Skeletal muscle tissue (tissue), 4 donors: ENCODE data around the gene ADAMTS17. TPM values are rescaled to one million over a fixed set of nuclear protein-coding genes. Genes with fewer than 3 reads are reported as not detected.

Experiments used
- H3K27ac ChIP-seq: one replicate; pipeline ENCODE4 v1.7.0; 2013; ENCODE audit warnings: mild to moderate bottlenecking, low read depth, low read length, inconsistent platforms
- H3K27me3 ChIP-seq, 3 donors: one replicate each; pipeline ENCODE4 v1.7.0; 2013; ENCODE audit warnings: low read length in 3 of 3; ENCODE audit not compliant: control insufficient read depth in 3 of 3, insufficient read depth in 3 of 3
- H3K36me3 ChIP-seq, 3 donors: one replicate each; pipeline ENCODE4 v1.7.0; 2013; ENCODE audit warnings: low read length in 3 of 3; ENCODE audit not compliant: control insufficient read depth in 3 of 3, insufficient read depth in 3 of 3
- H3K4me1 ChIP-seq, 3 donors: one replicate each; pipeline ENCODE4 v1.7.0; 2013; ENCODE audit warnings: low read length in 3 of 3, mild to moderate bottlenecking in 3 of 3; ENCODE audit not compliant: control insufficient read depth in 3 of 3, insufficient read depth in 3 of 3
- H3K4me3 ChIP-seq, 3 donors: one replicate each; pipeline ENCODE4 v1.7.0; 2013; ENCODE audit warnings: low read length in 3 of 3
- H3K9ac ChIP-seq, 3 donors: one replicate each; pipeline ENCODE4 v1.7.0; 2013; ENCODE audit warnings: low read length in 3 of 3, mild to moderate bottlenecking in 3 of 3, moderate library complexity in 2 of 3, low read depth in 1 of 3
- H3K9me3 ChIP-seq, 3 donors: one replicate each; pipeline ENCODE4 v1.7.0; 2013; ENCODE audit warnings: low read length in 3 of 3; ENCODE audit not compliant: control insufficient read depth in 3 of 3
- total RNA-seq: library from RNA; depleted of rRNA; stranded (reverse); fragments of >200 nt; gene quantifications from one replicate; pipeline ENCODE4 v1.2.3, GENCODE V29; 2014
- donor health status: Osteomylitis.

ADAMTS17 gene
- total RNA-seq, 1 donor from 2014 or later: 5.7 TPM

- no peak overlapping the region for H3K27ac ChIP-seq
- no peak overlapping the region for H3K4me3 ChIP-seq
- H3K36me3 ChIP-seq: peaks cover under 1 to 9% (median 4%) of the 10 kb centered on the region in 3 donors
- H3K9ac ChIP-seq: no peak overlapping the region
- H3K27me3 ChIP-seq: no peaks in the 10 kb centered on the region
- H3K4me1 ChIP-seq: peaks cover 8 to 16% (median 10%) of the 10 kb centered on the region in 3 donors
- no peaks in the 10 kb centered on the region for H3K9me3 ChIP-seq
Observed at GRCh38 chr15:99978426-99978825, 363.3 kb downstream of the ADAMTS17 start.

GRCh38 chr15:99977929-99978328, 363.8 kb downstream of the ADAMTS17 start:
- Histone ChIP-seq H3K4me3 (no peak overlapping the region), H3K27me3 (no peaks in the 10 kb centered on the region), H3K4me1 (peaks cover 8 to 16% (median 10%) of the 10 kb centered on the region in 3 donors), H3K27ac (no peak overlapping the region), H3K36me3 (peaks cover 6 to 14% (median 7%) of the 10 kb centered on the region in 3 donors), H3K9me3 (no peaks in the 10 kb centered on the region), H3K9ac (no peak overlapping the region)

GRCh38 chr15:99976811-99977271, 364.9 kb downstream of the ADAMTS17 start:
- Histone ChIP-seq H3K4me1 (peaks cover 8 to 16% (median 10%) of the 10 kb centered on the region in 3 donors), H3K9me3 (no peaks in the 10 kb centered on the region), H3K4me3 (no peak overlapping the region), H3K27ac (no peak overlapping the region), H3K36me3 (peaks cover 7 to 16% (median 8%) of the 10 kb centered on the region in 3 donors), H3K9ac (no peak overlapping the region), H3K27me3 (no peaks in the 10 kb centered on the region)

GRCh38 chr15:99976000-99976399, 365.8 kb downstream of the ADAMTS17 start:
- Histone ChIP-seq H3K4me3 (no peak overlapping the region), H3K36me3 (peaks cover 7 to 16% (median 8%) of the 10 kb centered on the region in 3 donors), H3K9me3 (no peaks in the 10 kb centered on the region), H3K27ac (no peak overlapping the region), H3K9ac (no peak overlapping the region), H3K4me1 (peaks cover 7 to 12% (median 7%) of the 10 kb centered on the region in 3 donors), H3K27me3 (no peaks in the 10 kb centered on the region)

GRCh38 chr15:99974246-99974645, 367.5 kb downstream of the ADAMTS17 start:
- H3K27ac ChIP-seq: no peak overlapping the region
- H3K27me3 ChIP-seq: no peaks in the 10 kb centered on the region
- no peaks in the 10 kb centered on the region for H3K9me3 ChIP-seq
- H3K4me1 ChIP-seq: peaks cover 0 to 5% (median 3%) of the 10 kb centered on the region in 3 donors
- no peak overlapping the region for H3K9ac ChIP-seq
- no peak overlapping the region for H3K4me3 ChIP-seq
- peaks cover 7 to 16% (median 8%) of the 10 kb centered on the region in 3 donors for H3K36me3 ChIP-seq

GRCh38 chr15:99973351-99973750, 368.4 kb downstream of the ADAMTS17 start:
- no peak overlapping the region for H3K4me3 ChIP-seq
- no peak overlapping the region for H3K9ac ChIP-seq
- no peaks in the 10 kb centered on the region for H3K9me3 ChIP-seq
- H3K4me1 ChIP-seq: peaks cover 0 to 5% (median 3%) of the 10 kb centered on the region in 3 donors
- H3K36me3 ChIP-seq: peaks cover 7 to 16% (median 8%) of the 10 kb centered on the region in 3 donors
- H3K27me3 ChIP-seq: no peaks in the 10 kb centered on the region
- no peak overlapping the region for H3K27ac ChIP-seq

GRCh38 chr15:99970891-99971430, 370.8 kb downstream of the ADAMTS17 start:
- no peaks in the 10 kb centered on the region for H3K4me1 ChIP-seq
- H3K27me3 ChIP-seq: no peaks in the 10 kb centered on the region
- no peak overlapping the region for H3K4me3 ChIP-seq
- H3K9ac ChIP-seq: no peak overlapping the region
- no peaks in the 10 kb centered on the region for H3K9me3 ChIP-seq
- H3K36me3 ChIP-seq: peaks cover 7 to 16% (median 8%) of the 10 kb centered on the region in 3 donors
- no peak overlapping the region for H3K27ac ChIP-seq

GRCh38 chr15:99969261-99969920, 372.4 kb downstream of the ADAMTS17 start:
- H3K9ac ChIP-seq: peak overlapping the region in 1 of 3 donors; percentile 2
- H3K9me3 ChIP-seq: no peaks in the 10 kb centered on the region
- no peaks in the 10 kb centered on the region for H3K27me3 ChIP-seq
- no peaks in the 10 kb centered on the region for H3K4me1 ChIP-seq
- no peak overlapping the region for H3K27ac ChIP-seq
- H3K4me3 ChIP-seq: no peak overlapping the region
- peaks cover 3 to 14% (median 8%) of the 10 kb centered on the region in 3 donors for H3K36me3 ChIP-seq

GRCh38 chr15:99967841-99968371, 373.9 kb downstream of the ADAMTS17 start:
- Histone ChIP-seq H3K36me3 (peaks cover 0 to 2% (median 2%) of the 10 kb centered on the region in 3 donors), H3K4me3 (no peak overlapping the region), H3K27me3 (no peaks in the 10 kb centered on the region), H3K9me3 (no peaks in the 10 kb centered on the region), H3K27ac (no peak overlapping the region), H3K9ac (no peak overlapping the region), H3K4me1 (no peaks in the 10 kb centered on the region)

GRCh38 chr15:99966815-99967214, 375.0 kb downstream of the ADAMTS17 start:
- no peaks in the 10 kb centered on the region for H3K36me3 ChIP-seq
- H3K9ac ChIP-seq: no peak overlapping the region
- no peaks in the 10 kb centered on the region for H3K9me3 ChIP-seq
- no peak overlapping the region for H3K4me3 ChIP-seq
- H3K27ac ChIP-seq: no peak overlapping the region
- peaks cover 0 to under 1% (median 0%) of the 10 kb centered on the region in 3 donors for H3K27me3 ChIP-seq
- H3K4me1 ChIP-seq: no peaks in the 10 kb centered on the region
